ENCODE results near the gene RSPH6A. TPM values are rescaled to one million over a fixed set of nuclear protein-coding genes. Genes with fewer than 3 reads are reported as not detected.

RSPH6A gene
- total and polyA plus RNA-seq, 2 donors (not counting 1 experiment from before 2014, with no cell fraction given): 0.17 TPM; not detected in 1

DNA sequence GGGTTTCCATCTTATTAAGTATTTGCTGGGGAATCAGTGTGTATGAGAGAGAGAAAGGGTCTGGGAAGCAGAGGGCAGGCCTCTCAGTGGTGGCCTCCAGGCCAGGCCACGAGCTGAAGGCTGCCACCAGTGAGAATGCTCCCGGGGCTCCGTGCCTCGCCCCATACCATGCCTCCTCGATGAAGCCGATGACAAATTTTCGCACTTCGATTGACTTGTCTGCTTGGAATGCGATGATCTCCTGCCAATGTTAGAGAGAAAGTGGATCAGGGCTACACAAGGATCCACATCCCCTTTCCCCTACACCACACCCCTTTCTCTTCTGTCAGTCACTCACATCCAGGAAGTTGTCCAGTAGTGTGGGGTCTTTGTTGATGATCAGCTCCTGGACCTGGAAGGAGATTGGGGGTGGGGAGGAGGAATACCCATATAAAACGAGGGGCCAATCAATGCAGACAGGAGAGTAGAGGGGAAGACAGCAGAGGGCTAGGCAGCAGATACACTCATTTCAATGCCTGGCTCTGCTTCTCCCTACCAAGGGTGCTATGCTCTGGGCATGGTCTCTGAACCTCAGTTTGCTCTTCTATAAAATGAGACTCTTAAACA, 37.1 kb upstream of the RSPH6A start:
- no peak overlapping the region for H3K9ac ChIP-seq (ENCODE audit: insufficient read depth, low read length)
- no peaks in the 10 kb centered on the region for H3K4me1 ChIP-seq (ENCODE audit: control insufficient read depth, extremely low read depth, insufficient read depth, low read length)
- no peaks in the 10 kb centered on the region for H3K27me3 ChIP-seq (ENCODE audit: control insufficient read depth, insufficient read depth, low read length)
- H3K4me2 ChIP-seq (ENCODE audit: extremely low read depth, insufficient read depth, low read length): no peak overlapping the region
- peak in 1 of 2 donors; percentile 40 for DNase-seq (ENCODE audit: low read depth in 2 of 2)
- no peaks in the 10 kb centered on the region for H3K9me3 ChIP-seq (ENCODE audit: control insufficient read depth, insufficient read depth, low read depth, low read length)
- H3K4me3 ChIP-seq (replicated peaks in 1 of 4; ENCODE audit: control extremely low read depth in 1 of 4, insufficient read depth in 1 of 4, low read depth in 3 of 4, low read length in 4 of 4): no peak overlapping the region
- no peak overlapping the region for H3K27ac ChIP-seq (ENCODE audit: insufficient read depth, low read length)
- peaks cover 9% of the 10 kb centered on the region for H3K79me2 ChIP-seq (ENCODE audit: control insufficient read depth, insufficient read depth, low read length)
- peaks cover 42% of the 10 kb centered on the region for H3K36me3 ChIP-seq (ENCODE audit: control insufficient read depth, insufficient read depth, low read length)
- H4K20me1 ChIP-seq (ENCODE audit: control insufficient read depth, extremely low read depth, insufficient read depth, low read length): no peaks in the 10 kb centered on the region
- no peak for TF ChIP-seq EZH2 (IDR thresholded peaks at IDR 0.05; ENCODE audit: low read length, missing control alignments)
- TF ChIP-seq, protein P1, sequence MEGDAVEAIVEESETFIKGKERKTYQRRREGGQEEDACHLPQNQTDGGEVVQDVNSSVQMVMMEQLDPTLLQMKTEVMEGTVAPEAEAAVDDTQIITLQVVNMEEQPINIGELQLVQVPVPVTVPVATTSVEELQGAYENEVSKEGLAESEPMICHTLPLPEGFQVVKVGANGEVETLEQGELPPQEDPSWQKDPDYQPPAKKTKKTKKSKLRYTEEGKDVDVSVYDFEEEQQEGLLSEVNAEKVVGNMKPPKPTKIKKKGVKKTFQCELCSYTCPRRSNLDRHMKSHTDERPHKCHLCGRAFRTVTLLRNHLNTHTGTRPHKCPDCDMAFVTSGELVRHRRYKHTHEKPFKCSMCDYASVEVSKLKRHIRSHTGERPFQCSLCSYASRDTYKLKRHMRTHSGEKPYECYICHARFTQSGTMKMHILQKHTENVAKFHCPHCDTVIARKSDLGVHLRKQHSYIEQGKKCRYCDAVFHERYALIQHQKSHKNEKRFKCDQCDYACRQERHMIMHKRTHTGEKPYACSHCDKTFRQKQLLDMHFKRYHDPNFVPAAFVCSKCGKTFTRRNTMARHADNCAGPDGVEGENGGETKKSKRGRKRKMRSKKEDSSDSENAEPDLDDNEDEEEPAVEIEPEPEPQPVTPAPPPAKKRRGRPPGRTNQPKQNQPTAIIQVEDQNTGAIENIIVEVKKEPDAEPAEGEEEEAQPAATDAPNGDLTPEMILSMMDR (conservative IDR thresholded peaks at IDR 0.05 in 1 of 2, IDR thresholded peaks at IDR 0.05 in 1 of 2; ENCODE audit: low read depth in 1 of 2, low read length in 2 of 2): no peak
- no peak overlapping the region for H2AFZ ChIP-seq (ENCODE audit: low read length)

DNA sequence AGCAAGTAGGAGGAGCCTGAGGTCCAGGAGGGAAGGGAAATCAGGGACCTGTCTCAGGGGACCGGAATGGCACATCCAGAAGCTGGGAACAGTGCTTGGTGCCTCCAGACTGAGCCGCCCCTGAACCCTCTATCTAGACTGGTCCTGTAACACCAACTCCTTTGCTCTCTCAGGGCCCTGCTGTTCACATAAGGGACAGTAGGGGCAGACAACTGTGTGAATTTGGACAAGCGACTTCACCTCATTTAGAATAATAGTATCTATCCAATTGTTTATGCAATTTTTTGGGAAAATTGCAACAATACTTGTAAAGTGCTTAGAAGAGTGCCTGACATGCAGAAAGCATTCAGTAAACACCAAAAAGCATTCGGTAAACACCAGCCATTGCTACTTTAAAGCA, 33.8 kb upstream of the RSPH6A start:
- no peak for DNase-seq (ENCODE audit: low read depth in 2 of 2)
- no peak for TF ChIP-seq EZH2 (IDR thresholded peaks at IDR 0.05; ENCODE audit: low read length, missing control alignments)
- TF ChIP-seq, protein P1 (conservative IDR thresholded peaks at IDR 0.05 in 1 of 2, IDR thresholded peaks at IDR 0.05 in 1 of 2; ENCODE audit: low read depth in 1 of 2, low read length in 2 of 2): peak; percentile 5 to 44
- no peaks in the 10 kb centered on the region for H3K79me2 ChIP-seq (ENCODE audit: control insufficient read depth, insufficient read depth, low read length)

DNA sequence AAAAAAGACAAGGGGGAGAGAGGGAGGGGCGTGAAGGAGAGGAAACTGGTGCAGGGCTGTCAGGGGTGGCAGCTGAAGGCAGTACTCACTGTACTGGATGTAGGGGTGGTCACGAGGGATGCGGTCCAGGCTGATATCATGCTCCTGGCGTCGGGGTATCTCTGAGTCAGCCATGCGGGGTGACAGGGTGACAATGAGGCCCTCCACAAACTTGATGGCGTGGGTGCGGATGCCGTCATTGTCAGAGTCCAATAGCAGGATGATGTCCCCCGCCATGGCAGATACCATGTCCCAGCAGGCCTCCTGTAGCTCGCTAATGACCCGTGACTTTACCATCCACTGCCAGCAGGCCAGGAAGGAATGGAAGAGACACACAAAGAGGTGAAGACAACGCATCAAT, 32.6 kb upstream of the RSPH6A start:
- Histone ChIP-seq H3K4me2 (ENCODE audit: extremely low read depth, insufficient read depth, low read length) (no peak overlapping the region), H3K4me3 (replicated peaks in 1 of 4; ENCODE audit: control extremely low read depth in 1 of 4, insufficient read depth in 1 of 4, low read depth in 3 of 4, low read length in 4 of 4) (no peak overlapping the region), H3K79me2 (ENCODE audit: control insufficient read depth, insufficient read depth, low read length) (no peaks in the 10 kb centered on the region), H3K9me3 (ENCODE audit: control insufficient read depth, insufficient read depth, low read depth, low read length) (no peaks in the 10 kb centered on the region), H2AFZ (ENCODE audit: low read length) (no peak overlapping the region), H3K27me3 (ENCODE audit: control insufficient read depth, insufficient read depth, low read length) (no peaks in the 10 kb centered on the region), H4K20me1 (ENCODE audit: control insufficient read depth, extremely low read depth, insufficient read depth, low read length) (no peaks in the 10 kb centered on the region), H3K9ac (ENCODE audit: insufficient read depth, low read length) (no peak overlapping the region), H3K4me1 (ENCODE audit: control insufficient read depth, extremely low read depth, insufficient read depth, low read length) (no peaks in the 10 kb centered on the region), H3K36me3 (ENCODE audit: control insufficient read depth, insufficient read depth, low read length) (peaks cover 36% of the 10 kb centered on the region), H3K27ac (ENCODE audit: insufficient read depth, low read length) (no peak overlapping the region)
- TF ChIP-seq, protein P1 (conservative IDR thresholded peaks at IDR 0.05 in 1 of 2, IDR thresholded peaks at IDR 0.05 in 1 of 2; ENCODE audit: low read depth in 1 of 2, low read length in 2 of 2): no peak
- no peak for TF ChIP-seq EZH2 (IDR thresholded peaks at IDR 0.05; ENCODE audit: low read length, missing control alignments)
- DNase-seq (ENCODE audit: low read depth in 2 of 2): no peak

More for the DNA sequence above, 33.8 kb upstream of the RSPH6A start:
- H3K27me3 ChIP-seq (ENCODE audit: control insufficient read depth, insufficient read depth, low read length): no peaks in the 10 kb centered on the region
- H2AFZ ChIP-seq (ENCODE audit: low read length): no peak overlapping the region
- H3K9ac ChIP-seq (ENCODE audit: insufficient read depth, low read length): no peak overlapping the region
- H3K4me2 ChIP-seq (ENCODE audit: extremely low read depth, insufficient read depth, low read length): no peak overlapping the region
- peaks cover 39% of the 10 kb centered on the region for H3K36me3 ChIP-seq (ENCODE audit: control insufficient read depth, insufficient read depth, low read length)
- no peak overlapping the region for H3K4me3 ChIP-seq (replicated peaks in 1 of 4; ENCODE audit: control extremely low read depth in 1 of 4, insufficient read depth in 1 of 4, low read depth in 3 of 4, low read length in 4 of 4)
- no peaks in the 10 kb centered on the region for H4K20me1 ChIP-seq (ENCODE audit: control insufficient read depth, extremely low read depth, insufficient read depth, low read length)
- H3K9me3 ChIP-seq (ENCODE audit: control insufficient read depth, insufficient read depth, low read depth, low read length): no peaks in the 10 kb centered on the region
- no peak overlapping the region for H3K27ac ChIP-seq (ENCODE audit: insufficient read depth, low read length)
- H3K4me1 ChIP-seq (ENCODE audit: control insufficient read depth, extremely low read depth, insufficient read depth, low read length): no peaks in the 10 kb centered on the region

All from fibroblast of lung (primary cell).